ENCODE data around the gene MEP1B.
"Not testable (repeated sequence)": the region's sequence is repeated elsewhere in the genome, so short reads cannot be mapped to it uniquely, and the experiment has no call there.

MEP1B gene

DNA sequence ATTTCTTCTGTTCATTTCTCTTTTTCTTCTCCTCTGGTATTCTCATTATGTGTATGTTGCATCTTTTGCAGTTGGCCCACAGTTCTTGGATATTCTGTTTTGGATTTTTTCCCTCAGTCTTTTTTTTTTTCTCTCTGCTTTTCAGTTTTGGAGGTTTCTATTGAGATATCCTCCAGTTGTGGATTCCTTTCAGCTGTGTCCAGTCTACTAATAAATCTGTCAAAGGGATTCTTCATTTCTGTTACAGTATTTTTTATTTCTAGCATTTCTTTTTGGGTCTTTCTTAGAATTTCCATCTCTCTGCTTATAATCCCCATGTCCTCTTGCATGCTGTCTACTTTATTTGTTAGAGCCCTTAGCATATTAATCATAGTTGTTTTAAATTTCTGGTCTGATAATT lies 6.3 kb upstream of the MEP1B start:
- Mint-ChIP-seq H3K27ac (no peak overlapping the region), H3K36me3 (ENCODE audit: low read depth) (no peaks in the 10 kb centered on the region), H3K4me1 (no peaks in the 10 kb centered on the region), H3K4me3 (no peak overlapping the region), H3K27me3 (peaks cover 5% of the 10 kb centered on the region), H3K9me3 (peaks cover 15% of the 10 kb centered on the region)
- no peak for ATAC-seq
- no peak for DNase-seq

DNA sequence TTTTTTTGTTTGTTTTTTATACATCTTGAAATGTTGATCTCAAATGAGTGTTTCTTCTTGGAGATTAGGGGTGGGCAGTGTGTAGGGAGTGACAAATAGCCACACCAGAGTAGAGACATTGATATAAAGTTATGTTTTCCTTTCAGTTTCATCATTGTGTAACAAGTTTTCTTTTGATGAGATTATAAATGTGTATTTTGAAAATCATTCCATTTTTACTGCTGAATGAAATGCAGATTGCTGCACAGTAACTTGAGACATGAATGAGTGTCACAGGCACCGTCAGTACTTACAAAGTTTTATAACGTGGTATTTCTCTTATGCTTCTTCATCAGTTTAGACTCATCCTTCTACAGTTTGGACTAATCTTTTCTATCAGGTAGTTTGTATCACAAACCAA lies 370 bp downstream of the MEP1B start:
- Mint-ChIP-seq H3K9me3 (peaks cover under 1% of the 10 kb centered on the region), H3K4me1 (no peaks in the 10 kb centered on the region), H3K4me3 (no peak overlapping the region), H3K36me3 (ENCODE audit: low read depth) (no peaks in the 10 kb centered on the region), H3K27me3 (peaks cover 8% of the 10 kb centered on the region), H3K27ac (no peak overlapping the region)
- no peak for DNase-seq
- ATAC-seq: no peak

DNA sequence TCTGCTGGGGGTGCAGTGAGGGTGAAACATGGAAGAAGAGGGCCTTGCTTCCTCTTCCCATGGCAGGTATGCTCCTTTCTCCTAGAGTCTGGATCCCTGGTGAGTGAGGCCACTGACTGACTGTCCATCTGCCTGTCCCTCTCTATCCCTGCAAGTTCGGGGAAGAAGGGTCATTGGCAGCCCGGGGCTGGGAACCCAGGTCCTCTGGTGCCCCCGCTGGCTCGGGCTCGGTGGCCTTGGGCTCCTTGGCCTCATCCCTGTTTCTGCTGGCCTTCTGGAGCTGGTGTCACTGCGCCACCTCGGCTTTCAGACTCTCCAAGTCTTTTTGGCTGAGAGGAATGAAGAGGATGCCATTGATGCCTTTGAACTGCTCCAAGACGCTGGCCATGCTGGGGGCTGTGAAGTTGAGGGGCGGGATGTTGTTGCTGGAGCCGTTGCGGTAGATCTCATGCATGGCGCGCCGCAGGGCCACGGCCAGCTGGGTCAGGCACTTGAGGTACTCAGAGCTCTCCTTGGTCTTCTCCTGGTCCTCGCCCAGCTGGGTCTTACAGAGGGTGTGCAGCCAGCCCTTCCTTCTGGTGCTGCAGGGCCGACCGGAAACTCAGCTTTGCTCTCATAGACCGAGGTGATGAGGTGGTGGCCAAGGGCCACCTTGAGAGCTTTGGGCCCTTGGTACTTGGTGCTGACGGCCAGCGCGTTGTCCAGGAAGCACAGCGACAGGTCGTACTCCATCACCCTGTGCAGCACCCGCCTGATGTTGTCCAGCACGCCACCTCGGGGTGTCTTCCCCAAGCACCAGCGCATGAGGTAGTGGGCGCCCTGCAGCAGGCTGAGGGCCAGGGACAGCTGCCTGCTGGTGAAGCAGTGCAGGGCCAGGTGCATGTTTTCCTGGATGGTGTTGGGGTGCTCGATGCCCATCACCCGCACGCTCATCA lies 6.3 kb downstream of the MEP1B start:
- Mint-ChIP-seq H3K27me3 (no peaks in the 10 kb centered on the region), H3K4me1 (no peaks in the 10 kb centered on the region), H3K27ac (no peak overlapping the region), H3K4me3 (no peak overlapping the region), H3K9me3 (no peaks in the 10 kb centered on the region), H3K36me3 (ENCODE audit: low read depth) (no peaks in the 10 kb centered on the region)
- no peak for ATAC-seq
- DNase-seq: no peak

DNA sequence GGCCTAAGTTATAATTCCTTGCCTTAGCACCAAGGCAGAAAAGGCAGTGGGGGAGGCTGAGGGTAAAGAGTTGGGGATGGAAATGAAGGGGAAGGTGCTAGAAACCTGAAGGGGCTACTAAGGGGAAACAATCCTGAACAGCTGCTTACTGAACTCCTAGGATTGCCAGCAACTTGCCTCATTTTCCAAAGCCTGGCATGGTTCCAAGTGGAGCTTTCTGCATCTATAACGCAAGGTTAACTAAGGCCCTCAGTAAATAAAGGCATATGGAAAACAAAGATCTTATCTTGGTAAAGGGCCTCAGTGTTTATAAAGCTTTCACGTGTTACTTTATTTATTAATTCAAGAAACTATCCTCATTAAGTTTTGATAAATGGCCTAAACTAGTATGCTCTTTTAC lies 10.9 kb downstream of the MEP1B start:
- no peak for DNase-seq
- Mint-ChIP-seq H3K4me3 (no peak overlapping the region), H3K9me3 (no peaks in the 10 kb centered on the region), H3K36me3 (ENCODE audit: low read depth) (no peaks in the 10 kb centered on the region), H3K27ac (no peak overlapping the region), H3K4me1 (no peaks in the 10 kb centered on the region), H3K27me3 (no peaks in the 10 kb centered on the region)
- no peak for ATAC-seq

DNA sequence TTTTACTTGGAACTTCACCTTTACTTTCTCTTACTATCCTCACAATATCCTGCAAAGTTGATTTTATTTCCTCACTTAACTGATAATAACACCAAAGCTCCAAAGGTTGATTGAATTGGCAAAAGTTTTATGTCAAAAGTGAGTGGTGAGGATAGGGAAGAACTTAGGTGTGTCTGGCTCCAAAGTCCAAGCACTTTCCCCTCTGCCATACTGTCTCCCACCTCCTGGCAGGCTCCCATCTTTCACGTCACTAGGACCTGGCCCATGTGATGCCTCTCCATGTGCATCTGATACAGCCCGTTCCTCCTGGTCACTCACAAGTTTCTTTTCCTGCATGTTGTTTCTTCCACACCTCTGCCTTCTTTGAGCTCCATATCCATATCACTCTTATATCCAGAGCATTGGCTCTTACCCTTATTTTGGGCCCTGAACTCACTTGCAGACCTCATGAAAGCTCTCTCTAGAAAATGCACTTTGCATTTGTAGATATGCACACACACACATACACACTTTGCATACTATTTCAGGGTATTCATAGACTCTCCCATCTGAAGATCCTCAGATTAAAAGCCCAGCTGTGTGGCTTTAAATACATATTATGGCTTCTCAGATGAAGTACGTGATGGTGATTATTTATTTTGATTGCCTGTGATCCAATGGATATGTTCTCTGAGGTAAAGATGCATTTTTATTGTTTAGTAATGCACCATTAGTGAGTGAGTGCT lies 12.3 kb downstream of the MEP1B start:
- Mint-ChIP-seq H3K4me3 (no peak overlapping the region), H3K27ac (no peak overlapping the region), H3K9me3 (no peaks in the 10 kb centered on the region), H3K4me1 (no peaks in the 10 kb centered on the region), H3K27me3 (no peaks in the 10 kb centered on the region), H3K36me3 (ENCODE audit: low read depth) (no peaks in the 10 kb centered on the region)
- no peak for ATAC-seq
- no peak for DNase-seq

DNA sequence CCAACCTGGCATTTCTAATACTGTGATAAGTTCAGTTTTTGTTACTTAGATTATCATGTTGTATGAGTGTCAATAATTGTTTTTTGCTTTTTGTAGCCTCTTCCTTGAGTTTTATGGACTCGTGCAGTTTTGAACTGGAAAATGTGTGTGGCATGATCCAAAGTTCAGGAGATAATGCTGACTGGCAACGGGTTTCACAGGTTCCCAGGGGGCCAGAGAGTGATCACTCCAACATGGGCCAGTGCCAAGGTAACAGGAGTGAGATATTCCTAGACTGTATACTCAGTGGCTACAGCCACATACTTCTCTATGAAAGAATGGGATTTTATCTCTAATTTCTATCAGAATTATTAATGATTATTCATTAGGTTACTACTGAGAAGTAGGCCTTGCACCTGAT lies 18.2 kb downstream of the MEP1B start:
- no peaks in the 10 kb centered on the region for H3K27me3 Mint-ChIP-seq
- H3K36me3 Mint-ChIP-seq (ENCODE audit: low read depth): no peaks in the 10 kb centered on the region
- H3K9me3 Mint-ChIP-seq: no peaks in the 10 kb centered on the region
- DNase-seq (no peak), ATAC-seq (no peak)
- no peak overlapping the region for H3K27ac Mint-ChIP-seq
- H3K4me3 Mint-ChIP-seq: no peak overlapping the region
- H3K4me1 Mint-ChIP-seq: no peaks in the 10 kb centered on the region

DNA sequence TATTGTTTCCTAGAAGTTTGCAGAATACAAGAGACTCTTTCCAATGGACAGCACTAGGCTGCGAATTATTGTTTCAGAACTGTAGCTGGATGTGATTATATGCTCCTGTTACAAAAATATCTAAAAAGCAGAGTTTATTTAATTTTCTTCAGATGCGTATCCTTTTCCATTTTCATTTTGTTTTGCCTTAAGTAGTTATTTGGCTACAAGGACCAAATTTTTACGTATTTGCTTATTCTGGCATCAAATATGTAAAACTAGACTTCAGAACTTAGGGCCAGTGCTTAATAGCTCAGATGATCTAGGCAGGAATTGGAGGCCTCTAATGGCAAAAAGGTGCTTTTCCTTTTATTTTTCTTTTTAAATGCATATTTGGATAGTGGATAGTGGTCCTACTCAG lies 18.7 kb downstream of the MEP1B start:
- Mint-ChIP-seq H3K27ac (no peak overlapping the region), H3K4me3 (no peak overlapping the region), H3K9me3 (no peaks in the 10 kb centered on the region), H3K4me1 (no peaks in the 10 kb centered on the region), H3K36me3 (ENCODE audit: low read depth) (no peaks in the 10 kb centered on the region), H3K27me3 (no peaks in the 10 kb centered on the region)
- DNase-seq (no peak), ATAC-seq (no peak)

DNA sequence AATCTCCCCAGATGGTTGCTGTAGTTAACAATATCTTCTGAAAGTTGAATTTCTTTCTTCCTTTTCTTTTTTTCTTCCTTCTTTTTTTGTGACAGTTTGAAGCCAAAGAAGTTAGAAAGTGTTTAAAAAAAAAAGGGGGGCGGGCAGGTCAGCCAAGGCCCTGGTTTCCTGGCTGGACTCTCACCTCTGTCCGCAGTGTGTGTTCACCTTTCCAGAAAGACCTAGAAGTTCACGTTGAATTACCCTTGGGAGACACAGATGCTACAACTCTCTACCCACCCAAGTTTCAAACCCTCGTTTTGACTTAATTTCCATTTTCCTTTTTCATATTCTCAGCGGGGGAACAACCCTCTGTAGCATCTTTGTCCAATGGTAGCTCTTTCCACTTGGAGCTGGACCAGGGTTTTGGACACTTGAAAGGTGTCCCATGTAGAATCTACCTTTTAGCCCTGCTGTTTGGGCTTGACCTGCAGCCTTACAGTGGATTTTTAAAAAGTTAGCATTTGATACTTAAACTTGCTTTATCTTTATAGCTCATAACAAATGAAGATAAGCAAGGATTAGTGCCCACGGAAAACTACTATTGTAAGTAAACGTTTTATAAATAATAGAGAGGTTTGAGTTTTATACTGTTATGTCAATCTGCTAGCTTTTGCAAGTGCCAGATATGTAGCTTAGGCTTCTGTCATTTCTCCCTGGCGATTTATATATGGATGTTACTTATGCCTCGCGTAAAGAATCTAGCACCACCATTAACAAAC lies 20.0 kb downstream of the MEP1B start:
- H3K9me3 Mint-ChIP-seq: no peaks in the 10 kb centered on the region
- no peaks in the 10 kb centered on the region for H3K4me1 Mint-ChIP-seq
- H3K4me3 Mint-ChIP-seq: no peak overlapping the region
- no peak for ATAC-seq
- no peak for DNase-seq
- no peaks in the 10 kb centered on the region for H3K27me3 Mint-ChIP-seq
- no peaks in the 10 kb centered on the region for H3K36me3 Mint-ChIP-seq (ENCODE audit: low read depth)
- H3K27ac Mint-ChIP-seq: no peak overlapping the region

DNA sequence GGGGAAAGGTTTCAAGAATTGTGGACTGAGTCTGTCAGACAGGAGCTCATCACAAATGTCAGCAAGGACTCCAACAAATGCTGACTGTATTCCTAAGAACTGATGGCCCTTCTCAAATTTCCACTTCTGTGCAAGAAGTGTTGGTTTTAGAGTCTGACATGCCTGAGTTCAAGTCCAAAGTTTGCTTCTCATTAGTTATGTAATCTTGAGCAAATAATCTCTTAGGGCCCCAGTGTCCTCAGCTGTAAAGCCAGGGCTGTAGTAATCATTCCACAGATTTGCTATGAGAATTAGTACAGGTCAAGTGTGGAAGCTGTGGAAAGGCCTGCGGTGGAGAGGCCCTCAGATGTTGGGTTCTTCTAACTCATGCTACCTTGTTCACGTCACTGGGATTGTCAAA lies 23.9 kb downstream of the MEP1B start:
- H3K36me3 Mint-ChIP-seq (ENCODE audit: low read depth): no peaks in the 10 kb centered on the region
- no peaks in the 10 kb centered on the region for H3K27me3 Mint-ChIP-seq
- H3K4me1 Mint-ChIP-seq: no peaks in the 10 kb centered on the region
- no peak overlapping the region for H3K27ac Mint-ChIP-seq
- no peaks in the 10 kb centered on the region for H3K9me3 Mint-ChIP-seq
- no peak for DNase-seq
- H3K4me3 Mint-ChIP-seq: no peak overlapping the region
- ATAC-seq: no peak

DNA sequence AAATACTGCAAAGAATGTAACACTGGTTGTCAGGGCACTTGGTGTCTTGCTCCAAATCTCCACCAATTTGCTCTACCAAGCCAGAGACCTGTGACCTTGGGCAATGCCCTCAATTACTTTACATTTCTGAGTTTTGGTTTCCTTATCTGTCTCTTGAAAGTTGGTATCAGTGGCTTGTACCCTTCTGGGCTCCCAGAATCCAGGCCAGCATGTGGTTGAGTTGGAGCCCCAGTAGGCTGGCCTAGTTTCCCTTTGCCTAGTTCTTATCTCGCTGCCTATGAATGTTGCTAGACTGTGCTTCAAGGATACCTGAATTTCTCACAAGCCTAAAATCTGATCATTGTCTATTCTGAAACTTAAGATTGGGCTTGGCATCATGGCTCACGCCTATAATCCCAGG lies 26.6 kb downstream of the MEP1B start:
- Mint-ChIP-seq H3K4me3 (no peak overlapping the region), H3K9me3 (no peaks in the 10 kb centered on the region), H3K27ac (no peak overlapping the region), H3K4me1 (no peaks in the 10 kb centered on the region), H3K36me3 (ENCODE audit: low read depth) (no peaks in the 10 kb centered on the region), H3K27me3 (no peaks in the 10 kb centered on the region)
- DNase-seq (no peak), ATAC-seq (no peak)

DNA sequence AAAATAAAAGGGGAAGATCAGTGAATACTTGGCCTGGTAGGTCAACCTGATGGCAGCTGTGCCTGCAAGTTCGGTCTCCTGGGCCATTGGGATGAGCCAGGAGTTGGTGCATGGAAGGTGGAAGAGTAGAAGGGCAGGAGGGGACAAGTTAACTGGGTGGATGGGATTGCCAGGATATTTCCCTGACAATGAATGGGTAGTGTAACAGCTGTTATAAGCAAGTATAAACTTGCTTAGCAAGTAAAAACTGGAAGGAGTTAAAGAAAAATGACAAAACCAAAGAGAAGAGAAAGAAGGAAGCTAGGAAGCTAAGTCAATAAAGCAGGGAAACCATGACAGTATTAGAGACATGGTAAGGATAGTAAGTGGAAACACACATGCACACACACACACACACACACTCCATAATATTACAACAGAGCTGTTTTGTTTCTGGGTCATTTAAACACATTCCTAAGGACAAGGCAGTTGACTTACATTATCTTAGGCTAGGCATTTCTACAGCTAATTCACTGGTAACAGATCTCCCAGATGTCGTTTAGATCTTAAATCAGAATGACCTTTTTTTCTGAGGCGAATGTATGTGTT lies 29.7 kb downstream of the MEP1B start:
- no peaks in the 10 kb centered on the region for H3K9me3 Mint-ChIP-seq
- H3K27ac Mint-ChIP-seq: no peak overlapping the region
- ATAC-seq: no peak
- H3K4me1 Mint-ChIP-seq: no peaks in the 10 kb centered on the region
- DNase-seq: no peak
- H3K27me3 Mint-ChIP-seq: no peaks in the 10 kb centered on the region
- no peaks in the 10 kb centered on the region for H3K36me3 Mint-ChIP-seq (ENCODE audit: low read depth)
- no peak overlapping the region for H3K4me3 Mint-ChIP-seq

DNA sequence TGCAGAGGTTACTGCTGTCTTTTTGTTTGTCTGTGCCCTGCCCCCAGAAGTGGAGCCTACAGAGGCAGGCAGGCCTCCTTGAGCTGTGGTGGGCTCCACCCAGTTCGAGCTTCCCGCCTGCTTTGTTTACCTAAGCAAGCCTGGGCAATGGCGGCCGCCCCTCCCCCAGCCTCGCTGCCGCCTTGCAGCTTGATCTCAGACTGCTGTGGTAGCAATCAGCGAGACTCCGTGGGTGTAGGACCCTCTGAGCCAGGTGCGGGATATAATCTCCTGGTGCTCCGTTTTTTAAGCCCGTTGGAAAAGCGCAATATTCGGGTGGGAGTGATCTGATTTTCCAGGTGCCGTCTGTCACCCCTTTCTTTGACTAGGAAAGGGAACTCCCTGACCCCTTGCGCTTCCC lies 43.5 kb downstream of the MEP1B start:
- not testable (repeated sequence) for H3K4me3 Mint-ChIP-seq; H3K36me3 Mint-ChIP-seq (ENCODE audit: low read depth); H3K9me3 Mint-ChIP-seq; H3K4me1 Mint-ChIP-seq; H3K27me3 Mint-ChIP-seq; H3K27ac Mint-ChIP-seq; DNase-seq; ATAC-seq

DNA sequence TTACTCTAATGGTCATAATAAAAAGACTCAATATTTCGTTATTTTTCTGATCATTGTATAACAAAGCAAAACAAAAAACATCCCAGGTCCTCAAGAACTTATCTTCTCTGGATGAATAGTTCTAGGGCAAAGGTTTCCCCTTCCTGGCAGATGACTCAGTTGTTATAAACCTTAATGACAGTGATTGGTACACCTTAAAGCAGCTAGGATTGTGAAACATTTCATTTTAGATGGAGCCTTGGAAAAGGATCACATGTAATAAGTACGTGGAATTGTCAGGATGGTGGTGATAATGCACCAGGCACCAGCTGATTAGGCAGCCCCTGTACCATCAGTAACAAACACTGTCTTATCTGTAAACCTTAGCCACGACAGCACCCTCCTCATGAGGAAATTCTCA lies 47.2 kb downstream of the MEP1B start:
- H3K27ac Mint-ChIP-seq: no peak overlapping the region
- peaks cover 4% of the 10 kb centered on the region for H3K9me3 Mint-ChIP-seq
- H3K36me3 Mint-ChIP-seq (ENCODE audit: low read depth): no peaks in the 10 kb centered on the region
- no peaks in the 10 kb centered on the region for H3K4me1 Mint-ChIP-seq
- H3K27me3 Mint-ChIP-seq: peaks cover 7% of the 10 kb centered on the region
- no peak overlapping the region for H3K4me3 Mint-ChIP-seq
- DNase-seq (no peak), ATAC-seq (no peak)

DNA sequence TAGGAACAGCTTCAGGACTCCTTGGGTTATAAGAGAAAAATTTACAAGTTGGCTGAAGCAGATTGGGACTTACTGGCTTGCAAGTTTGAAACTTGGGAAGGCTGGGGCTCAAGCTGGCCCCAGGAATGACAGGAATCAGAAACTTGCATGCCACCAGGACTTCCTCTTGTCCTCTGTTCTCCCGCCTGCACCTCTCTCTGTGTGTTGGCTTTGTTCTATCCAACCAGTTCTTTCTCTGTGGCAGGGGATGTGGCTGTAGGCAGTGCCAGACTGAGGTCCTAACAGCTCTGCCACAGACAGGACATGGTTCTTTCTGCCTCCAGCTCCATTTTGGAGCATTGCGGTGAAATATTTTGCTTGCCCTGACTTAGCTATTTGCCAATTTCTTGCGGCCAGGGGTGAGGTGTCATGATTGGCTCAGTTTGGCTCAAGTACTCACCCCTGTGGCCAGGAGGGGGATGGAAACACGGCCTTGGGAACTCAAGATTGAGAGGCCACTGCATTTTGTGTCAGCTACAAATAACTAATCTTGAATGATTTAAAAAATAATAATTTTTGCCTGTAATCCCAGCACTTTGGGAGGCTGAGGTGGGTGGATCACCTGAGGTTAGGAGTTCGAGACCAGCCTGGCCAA lies 48.9 kb downstream of the MEP1B start:
- Mint-ChIP-seq H3K27ac (no peak overlapping the region), H3K36me3 (ENCODE audit: low read depth) (no peaks in the 10 kb centered on the region), H3K4me3 (no peak overlapping the region), H3K9me3 (peaks cover 3% of the 10 kb centered on the region), H3K27me3 (peaks cover 6% of the 10 kb centered on the region), H3K4me1 (no peaks in the 10 kb centered on the region)
- no peak for DNase-seq
- no peak for ATAC-seq

Data from activated naive CD8-positive, alpha-beta T cell treated with anti-CD3 and anti-CD28 coated beads, Interleukin-2, amount 50 U/mL, for 24 hours (primary cell).